Activated T-cell treated with anti-CD3 and anti-CD28 coated beads for 48 hours (primary cell): Measurements from ENCODE around the gene ABCC9.

Experiments used
- DNase-seq: peaks from one replicate; pipeline ENCODE4 v3.0.0-alpha.2; 2020; ENCODE audit warnings: low read depth

ABCC9 gene

GRCh38 chr12:21877293-21877982 is 63.8 kb downstream of the ABCC9 start:
- DNase-seq: no peak

- DNase-seq: no peak
Measured at GRCh38 chr12:21865846-21866245, 75.4 kb downstream of the ABCC9 start.

GRCh38 chr12:21860534-21860933 is 80.7 kb downstream of the ABCC9 start:
- DNase-seq: no peak

GRCh38 chr12:21860128-21860527 is 81.1 kb downstream of the ABCC9 start:
- no peak for DNase-seq

GRCh38 chr12:21852251-21852650 is 89.0 kb downstream of the ABCC9 start:
- no peak for DNase-seq

- DNase-seq: no peak
Measured at GRCh38 chr12:21851151-21851550, 90.1 kb downstream of the ABCC9 start.

- DNase-seq: no peak
Measured at GRCh38 chr12:21850419-21850818, 90.8 kb downstream of the ABCC9 start.

- no peak for DNase-seq
Measured at GRCh38 chr12:21849878-21850277, 91.3 kb downstream of the ABCC9 start.

GRCh38 chr12:21848192-21848591 is 93.0 kb downstream of the ABCC9 start:
- DNase-seq: no peak

GRCh38 chr12:21843795-21844194 is 97.4 kb downstream of the ABCC9 start:
- DNase-seq: no peak

GRCh38 chr12:21839776-21840175 is 101.5 kb downstream of the ABCC9 start:
- DNase-seq: no peak

GRCh38 chr12:21837847-21838246 is 103.4 kb downstream of the ABCC9 start:
- DNase-seq: no peak

- no peak for DNase-seq
Measured at GRCh38 chr12:21831791-21832344, 109.4 kb downstream of the ABCC9 start.

- DNase-seq: no peak
Measured at GRCh38 chr12:21828779-21829178, 112.4 kb downstream of the ABCC9 start.

GRCh38 chr12:21828136-21828775 is 113.0 kb downstream of the ABCC9 start:
- no peak for DNase-seq

GRCh38 chr12:21827083-21827482 is 114.1 kb downstream of the ABCC9 start:
- DNase-seq: no peak

GRCh38 chr12:21826618-21826910 is 114.7 kb downstream of the ABCC9 start:
- DNase-seq: no peak

GRCh38 chr12:21825886-21826617 is 115.2 kb downstream of the ABCC9 start:
- no peak for DNase-seq

GRCh38 chr12:21823581-21823980 is 117.6 kb downstream of the ABCC9 start:
- no peak for DNase-seq

GRCh38 chr12:21819678-21820077 is 121.5 kb downstream of the ABCC9 start:
- DNase-seq: no peak

- DNase-seq: no peak
Measured at GRCh38 chr12:21819236-21819635, 122.0 kb downstream of the ABCC9 start.

- no peak for DNase-seq
Measured at GRCh38 chr12:21818627-21819026, 122.6 kb downstream of the ABCC9 start.
